ENCODE measurements around the gene VPS36. TPM values are rescaled to one million over a fixed set of nuclear protein-coding genes. Genes with fewer than 3 reads are reported as not detected.

Gene VPS36
- total RNA-seq, 4 donors from 2014 or later: 68.1 to 148 (median 92.6) TPM

- intact Hi-C loops (cut with DNase I; ENCODE audit: low total_unique reads): no loop called here
- 36 to 47% methylated on average over 2 of the region's 2 CpGs for WGBS, 2 donors
- TF ChIP-seq POLR2A (IDR thresholded peaks at IDR 0.05) (no peak), CTCF (IDR thresholded peaks at IDR 0.05) (no peak)
- no peak overlapping the region for H3K4me3 ChIP-seq (ENCODE audit: low read depth, poor library complexity, severe bottlenecking)
- no peak for DNase-seq (ENCODE audit: low spot score in 2 of 2)
Observed at GRCh38 chr13:52452470-52452869, 2.0 kb upstream of the VPS36 start.

GRCh38 chr13:52451135-52451804 lies 836 bp upstream of the VPS36 start:
- DNase-seq (ENCODE audit: low spot score in 2 of 2): no peak
- intact Hi-C loops (cut with DNase I; ENCODE audit: low total_unique reads): no loop called here
- WGBS, 2 donors: 88 to 89% methylated on average over 24 of the region's 24 CpGs
- TF ChIP-seq CTCF (IDR thresholded peaks at IDR 0.05): no peak
- TF ChIP-seq POLR2A (IDR thresholded peaks at IDR 0.05): no peak
- no peak overlapping the region for H3K4me3 ChIP-seq (ENCODE audit: low read depth, poor library complexity, severe bottlenecking)

GRCh38 chr13:52450793-52451116 lies 321 bp upstream of the VPS36 start:
- DNase-seq (ENCODE audit: low spot score in 2 of 2): no peak

GRCh38 chr13:52449331-52450011 lies 963 bp downstream of the VPS36 start:
- H3K4me3 ChIP-seq (ENCODE audit: low read depth, poor library complexity, severe bottlenecking): peak overlapping the region; percentile 77
- intact Hi-C loops (cut with DNase I; ENCODE audit: low total_unique reads): no loop called here
- 3% methylated on average over 10 of the region's 10 CpGs for WGBS, 2 donors
- no peak for DNase-seq (ENCODE audit: low spot score in 2 of 2)
- TF ChIP-seq POLR2A (IDR thresholded peaks at IDR 0.05): no peak
- no peak for TF ChIP-seq CTCF (IDR thresholded peaks at IDR 0.05)

More at GRCh38 chr13:52450793-52451116, 321 bp upstream of the VPS36 start:
- H3K4me3 ChIP-seq (ENCODE audit: low read depth, poor library complexity, severe bottlenecking): no peak overlapping the region
- 5 to 6% methylated on average over 8 of the region's 8 CpGs for WGBS, 2 donors
- TF ChIP-seq CTCF (IDR thresholded peaks at IDR 0.05) (no peak), POLR2A (IDR thresholded peaks at IDR 0.05) (no peak)
- intact Hi-C loops (cut with DNase I; ENCODE audit: low total_unique reads): no loop called here

- no peak for DNase-seq (ENCODE audit: low spot score in 2 of 2)
- intact Hi-C loops (cut with DNase I; ENCODE audit: low total_unique reads): no loop called here
- no peak for TF ChIP-seq POLR2A (IDR thresholded peaks at IDR 0.05)
- no peak for TF ChIP-seq CTCF (IDR thresholded peaks at IDR 0.05)
- H3K4me3 ChIP-seq (ENCODE audit: low read depth, poor library complexity, severe bottlenecking): no peak overlapping the region
- WGBS, 2 donors: 59 to 60% methylated on average over 5 of the region's 5 CpGs
Observed at GRCh38 chr13:52447815-52448552, 2.5 kb downstream of the VPS36 start.

Data from lower leg skin (tissue), 4 donors.